ENCODE data around the gene HBG2. TPM values are rescaled to one million over a fixed set of nuclear protein-coding genes. Genes with fewer than 3 reads are reported as not detected.

HBG2 gene
- total and polyA plus RNA-seq, 9 of the 15 experiments (the other 6 are each of a cell fraction or from before 2014, with no cell fraction given): 1,626 to 58,619 (median 10,515) TPM

DNA sequence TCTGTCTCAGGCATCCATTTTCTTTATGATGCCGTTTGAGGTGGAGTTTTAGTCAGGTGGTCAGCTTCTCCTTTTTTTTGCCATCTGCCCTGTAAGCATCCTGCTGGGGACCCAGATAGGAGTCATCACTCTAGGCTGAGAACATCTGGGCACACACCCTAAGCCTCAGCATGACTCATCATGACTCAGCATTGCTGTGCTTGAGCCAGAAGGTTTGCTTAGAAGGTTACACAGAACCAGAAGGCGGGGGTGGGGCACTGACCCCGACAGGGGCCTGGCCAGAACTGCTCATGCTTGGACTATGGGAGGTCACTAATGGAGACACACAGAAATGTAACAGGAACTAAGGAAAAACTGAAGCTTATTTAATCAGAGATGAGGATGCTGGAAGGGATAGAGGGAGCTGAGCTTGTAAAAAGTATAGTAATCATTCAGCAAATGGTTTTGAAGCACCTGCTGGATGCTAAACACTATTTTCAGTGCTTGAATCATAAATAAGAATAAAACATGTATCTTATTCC, 26.1 kb upstream of the HBG2 start (continued):
- TF ChIP-seq, protein P1, sequence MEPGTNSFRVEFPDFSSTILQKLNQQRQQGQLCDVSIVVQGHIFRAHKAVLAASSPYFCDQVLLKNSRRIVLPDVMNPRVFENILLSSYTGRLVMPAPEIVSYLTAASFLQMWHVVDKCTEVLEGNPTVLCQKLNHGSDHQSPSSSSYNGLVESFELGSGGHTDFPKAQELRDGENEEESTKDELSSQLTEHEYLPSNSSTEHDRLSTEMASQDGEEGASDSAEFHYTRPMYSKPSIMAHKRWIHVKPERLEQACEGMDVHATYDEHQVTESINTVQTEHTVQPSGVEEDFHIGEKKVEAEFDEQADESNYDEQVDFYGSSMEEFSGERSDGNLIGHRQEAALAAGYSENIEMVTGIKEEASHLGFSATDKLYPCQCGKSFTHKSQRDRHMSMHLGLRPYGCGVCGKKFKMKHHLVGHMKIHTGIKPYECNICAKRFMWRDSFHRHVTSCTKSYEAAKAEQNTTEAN (CRISPR knock-in tag; IDR thresholded peaks at IDR 0.05): no peak
- TF ChIP-seq, protein P2, sequence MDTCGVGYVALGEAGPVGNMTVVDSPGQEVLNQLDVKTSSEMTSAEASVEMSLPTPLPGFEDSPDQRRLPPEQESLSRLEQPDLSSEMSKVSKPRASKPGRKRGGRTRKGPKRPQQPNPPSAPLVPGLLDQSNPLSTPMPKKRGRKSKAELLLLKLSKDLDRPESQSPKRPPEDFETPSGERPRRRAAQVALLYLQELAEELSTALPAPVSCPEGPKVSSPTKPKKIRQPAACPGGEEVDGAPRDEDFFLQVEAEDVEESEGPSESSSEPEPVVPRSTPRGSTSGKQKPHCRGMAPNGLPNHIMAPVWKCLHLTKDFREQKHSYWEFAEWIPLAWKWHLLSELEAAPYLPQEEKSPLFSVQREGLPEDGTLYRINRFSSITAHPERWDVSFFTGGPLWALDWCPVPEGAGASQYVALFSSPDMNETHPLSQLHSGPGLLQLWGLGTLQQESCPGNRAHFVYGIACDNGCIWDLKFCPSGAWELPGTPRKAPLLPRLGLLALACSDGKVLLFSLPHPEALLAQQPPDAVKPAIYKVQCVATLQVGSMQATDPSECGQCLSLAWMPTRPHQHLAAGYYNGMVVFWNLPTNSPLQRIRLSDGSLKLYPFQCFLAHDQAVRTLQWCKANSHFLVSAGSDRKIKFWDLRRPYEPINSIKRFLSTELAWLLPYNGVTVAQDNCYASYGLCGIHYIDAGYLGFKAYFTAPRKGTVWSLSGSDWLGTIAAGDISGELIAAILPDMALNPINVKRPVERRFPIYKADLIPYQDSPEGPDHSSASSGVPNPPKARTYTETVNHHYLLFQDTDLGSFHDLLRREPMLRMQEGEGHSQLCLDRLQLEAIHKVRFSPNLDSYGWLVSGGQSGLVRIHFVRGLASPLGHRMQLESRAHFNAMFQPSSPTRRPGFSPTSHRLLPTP (IDR thresholded peaks at IDR 0.05; ENCODE audit: borderline replicate concordance, extremely low read depth, insufficient read length): no peak
- TF ChIP-seq CEBPG (CRISPR knock-in tag; IDR thresholded peaks at IDR 0.05): no peak
- TF ChIP-seq CEBPG (tag; conservative IDR thresholded peaks at IDR 0.05 in 1 of 2, IDR thresholded peaks at IDR 0.05 in 1 of 2): no peak
- TF ChIP-seq, protein P3, sequence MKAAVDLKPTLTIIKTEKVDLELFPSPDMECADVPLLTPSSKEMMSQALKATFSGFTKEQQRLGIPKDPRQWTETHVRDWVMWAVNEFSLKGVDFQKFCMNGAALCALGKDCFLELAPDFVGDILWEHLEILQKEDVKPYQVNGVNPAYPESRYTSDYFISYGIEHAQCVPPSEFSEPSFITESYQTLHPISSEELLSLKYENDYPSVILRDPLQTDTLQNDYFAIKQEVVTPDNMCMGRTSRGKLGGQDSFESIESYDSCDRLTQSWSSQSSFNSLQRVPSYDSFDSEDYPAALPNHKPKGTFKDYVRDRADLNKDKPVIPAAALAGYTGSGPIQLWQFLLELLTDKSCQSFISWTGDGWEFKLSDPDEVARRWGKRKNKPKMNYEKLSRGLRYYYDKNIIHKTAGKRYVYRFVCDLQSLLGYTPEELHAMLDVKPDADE (conservative IDR thresholded peaks at IDR 0.05; ENCODE audit: control insufficient read depth, low read depth, low read length): peak; percentile 94
- TF ChIP-seq, protein P4, sequence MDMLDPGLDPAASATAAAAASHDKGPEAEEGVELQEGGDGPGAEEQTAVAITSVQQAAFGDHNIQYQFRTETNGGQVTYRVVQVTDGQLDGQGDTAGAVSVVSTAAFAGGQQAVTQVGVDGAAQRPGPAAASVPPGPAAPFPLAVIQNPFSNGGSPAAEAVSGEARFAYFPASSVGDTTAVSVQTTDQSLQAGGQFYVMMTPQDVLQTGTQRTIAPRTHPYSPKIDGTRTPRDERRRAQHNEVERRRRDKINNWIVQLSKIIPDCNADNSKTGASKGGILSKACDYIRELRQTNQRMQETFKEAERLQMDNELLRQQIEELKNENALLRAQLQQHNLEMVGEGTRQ (CRISPR knock-in tag; IDR thresholded peaks at IDR 0.05): no peak
- peak; percentile 91 for TF ChIP-seq MBD2 (IDR thresholded peaks at IDR 0.05; ENCODE audit: borderline replicate concordance, low read depth)
- TF ChIP-seq RBM25 (IDR thresholded peaks at IDR 0.05; ENCODE audit: low read depth, low read length, severe bottlenecking): no peak
- TF ChIP-seq NCOA2 (IDR thresholded peaks at IDR 0.05; ENCODE audit: partially characterized antibody in 2 of 2): peak; percentile 81 to 90
- peak; percentile 63; the same call in 1 of the 2 replicates for TF ChIP-seq TRIM28 (IDR thresholded peaks at IDR 0.05)
- no peak for TF ChIP-seq MED1 (CRISPR knock-in tag; IDR thresholded peaks at IDR 0.05; ENCODE audit: borderline replicate concordance)
- no peak for TF ChIP-seq ZNF146 (CRISPR knock-in tag; IDR thresholded peaks at IDR 0.05; ENCODE audit: unreplicated experiment)
- TF ChIP-seq, protein P5, sequence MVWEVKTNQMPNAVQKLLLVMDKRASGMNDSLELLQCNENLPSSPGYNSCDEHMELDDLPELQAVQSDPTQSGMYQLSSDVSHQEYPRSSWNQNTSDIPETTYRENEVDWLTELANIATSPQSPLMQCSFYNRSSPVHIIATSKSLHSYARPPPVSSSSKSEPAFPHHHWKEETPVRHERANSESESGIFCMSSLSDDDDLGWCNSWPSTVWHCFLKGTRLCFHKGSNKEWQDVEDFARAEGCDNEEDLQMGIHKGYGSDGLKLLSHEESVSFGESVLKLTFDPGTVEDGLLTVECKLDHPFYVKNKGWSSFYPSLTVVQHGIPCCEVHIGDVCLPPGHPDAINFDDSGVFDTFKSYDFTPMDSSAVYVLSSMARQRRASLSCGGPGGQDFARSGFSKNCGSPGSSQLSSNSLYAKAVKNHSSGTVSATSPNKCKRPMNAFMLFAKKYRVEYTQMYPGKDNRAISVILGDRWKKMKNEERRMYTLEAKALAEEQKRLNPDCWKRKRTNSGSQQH (CRISPR knock-in tag; IDR thresholded peaks at IDR 0.05): peak; percentile 75
- TF ChIP-seq, protein P6, sequence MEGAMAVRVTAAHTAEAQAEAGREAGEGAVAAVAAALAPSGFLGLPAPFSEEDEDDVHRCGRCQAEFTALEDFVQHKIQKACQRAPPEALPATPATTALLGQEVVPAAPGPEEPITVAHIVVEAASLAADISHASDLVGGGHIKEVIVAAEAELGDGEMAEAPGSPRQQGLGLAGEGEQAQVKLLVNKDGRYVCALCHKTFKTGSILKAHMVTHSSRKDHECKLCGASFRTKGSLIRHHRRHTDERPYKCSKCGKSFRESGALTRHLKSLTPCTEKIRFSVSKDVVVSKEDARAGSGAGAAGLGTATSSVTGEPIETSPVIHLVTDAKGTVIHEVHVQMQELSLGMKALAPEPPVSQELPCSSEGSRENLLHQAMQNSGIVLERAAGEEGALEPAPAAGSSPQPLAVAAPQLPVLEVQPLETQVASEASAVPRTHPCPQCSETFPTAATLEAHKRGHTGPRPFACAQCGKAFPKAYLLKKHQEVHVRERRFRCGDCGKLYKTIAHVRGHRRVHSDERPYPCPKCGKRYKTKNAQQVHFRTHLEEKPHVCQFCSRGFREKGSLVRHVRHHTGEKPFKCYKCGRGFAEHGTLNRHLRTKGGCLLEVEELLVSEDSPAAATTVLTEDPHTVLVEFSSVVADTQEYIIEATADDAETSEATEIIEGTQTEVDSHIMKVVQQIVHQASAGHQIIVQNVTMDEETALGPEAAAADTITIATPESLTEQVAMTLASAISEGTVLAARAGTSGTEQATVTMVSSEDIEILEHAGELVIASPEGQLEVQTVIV (CRISPR knock-in tag; IDR thresholded peaks at IDR 0.05; ENCODE audit: borderline replicate concordance): no peak
- TF ChIP-seq C11orf30 (IDR thresholded peaks at IDR 0.05; ENCODE audit: low read depth): peak; percentile 100
- peak; percentile 88 for TF ChIP-seq NR2C1 (IDR thresholded peaks at IDR 0.05)
- TF ChIP-seq NR2C1 (tag; IDR thresholded peaks at IDR 0.05): peak; percentile 91
- no peak for TF ChIP-seq HMG20A (CRISPR knock-in tag; conservative IDR thresholded peaks at IDR 0.05)
